Calu3 (cell line): Measurements from ENCODE around the gene BCORL1. TPM values are rescaled to one million over a fixed set of nuclear protein-coding genes. Genes with fewer than 3 reads are reported as not detected.

ENCODE experiments used
- BruUV-seq: library from RNA; stranded (reverse); fragments of 400-500 nt; replicated peaks from 2 replicates; lab custom pipeline; 2021; lab: Mats Ljungman, UMichigan
- CTCF ChIA-PET: fragments of 300-600 bp; sonication (Branson Sonifier 250); formaldehyde crosslinking; loops from one replicate; lab custom pipeline; 2022; ENCODE audit warnings: antibody characterized with exemption; lab: Charles Lee
- DNase-seq: peaks from one replicate; pipeline ENCODE4 v3.0.0; 2022
- H3K27ac Mint-ChIP-seq: one replicate; pipeline ENCODE4 v1.8.0; 2022; ENCODE audit warnings: mixed read lengths; ENCODE audit not compliant: unreplicated experiment
- H3K27me3 Mint-ChIP-seq: one replicate; pipeline ENCODE4 v1.8.0; 2022; ENCODE audit warnings: mixed read lengths; ENCODE audit not compliant: unreplicated experiment
- H3K36me3 Mint-ChIP-seq: one replicate; pipeline ENCODE4 v1.8.0; 2022; ENCODE audit warnings: mild to moderate bottlenecking, moderate library complexity, mixed read lengths; ENCODE audit not compliant: insufficient read depth, unreplicated experiment
- H3K4me1 Mint-ChIP-seq: one replicate; pipeline ENCODE4 v1.8.0; 2022; ENCODE audit warnings: mild to moderate bottlenecking, low read depth, mixed read lengths; ENCODE audit not compliant: unreplicated experiment
- H3K4me3 Mint-ChIP-seq: one replicate; pipeline ENCODE4 v1.8.0; 2022; ENCODE audit warnings: mild to moderate bottlenecking, low read depth, moderate library complexity, mixed read lengths; ENCODE audit not compliant: unreplicated experiment
- H3K9me3 Mint-ChIP-seq: one replicate; pipeline ENCODE4 v1.8.0; 2022; ENCODE audit warnings: low read depth, mixed read lengths; ENCODE audit not compliant: unreplicated experiment
- CTCF ChIP-seq: fragments of 200-600 bp; IDR thresholded peaks from one replicate; pipeline ENCODE4 v1.8.0; 2022; ENCODE audit warnings: antibody characterized with exemption; ENCODE audit not compliant: unreplicated experiment
- intact Hi-C: fragments of 100-400 bp; cut with micrococcal nuclease; formaldehyde crosslinking; loops from one replicate; pipeline ENCODE4 v1.10.0; 2022; ENCODE audit not compliant: unreplicated experiment
- total RNA-seq: library from RNA; stranded (reverse); gene quantifications from 2 replicates; pipeline ENCODE4 v1.2.3, GENCODE V29; 2022

Gene BCORL1
- total RNA-seq, 1 experiment from 2014 or later, result 6.7 TPM

DNA sequence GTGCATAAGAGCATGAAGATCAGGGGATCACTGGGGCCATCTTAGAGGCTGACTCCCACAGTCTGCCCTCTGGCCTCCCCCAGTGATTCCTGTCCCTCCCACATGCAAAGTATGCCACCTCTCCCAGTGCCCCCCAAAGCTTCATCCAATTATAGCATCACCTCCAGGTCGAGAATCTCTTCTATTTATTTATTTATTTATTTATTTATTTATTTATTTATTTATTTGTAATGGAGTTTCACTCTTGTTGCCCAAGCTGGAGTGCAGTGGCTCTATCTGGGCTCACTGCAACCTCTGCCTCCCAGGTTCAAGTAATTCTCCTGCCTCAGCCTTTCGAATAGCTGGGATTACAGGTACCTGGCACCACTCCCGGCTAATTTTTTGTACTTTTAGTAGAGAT is 50.1 kb downstream of the BCORL1 start:
- TF ChIP-seq CTCF, result no peak
- Mint-ChIP-seq H3K4me1 (no peaks in the 10 kb centered on the region), H3K36me3 (peaks cover 3% of the 10 kb centered on the region), H3K4me3 (no peak overlapping the region), H3K27ac (no peak overlapping the region), H3K27me3 (no peaks in the 10 kb centered on the region), H3K9me3 (no peaks in the 10 kb centered on the region)
- intact Hi-C loops, result no loop called here
- BruUV-seq, result no TSS peak
- DNase-seq, result no peak
- CTCF ChIA-PET, result no interaction called here

- H3K36me3 Mint-ChIP-seq, result peaks cover 3% of the 10 kb centered on the region
- CTCF ChIA-PET, result interaction anchor here (0.6 kb wide), 1 partner anchor 207 kb away, joined by 6 read pairs; no protein-coding TSS in a partner anchor
- intact Hi-C loops, result no loop called here
- TF ChIP-seq CTCF, result no peak
- no peaks in the 10 kb centered on the region for H3K27me3 Mint-ChIP-seq
- no peak overlapping the region for H3K4me3 Mint-ChIP-seq
- no TSS peak for BruUV-seq
- no peak for DNase-seq
- H3K4me1 Mint-ChIP-seq, result no peaks in the 10 kb centered on the region
- H3K9me3 Mint-ChIP-seq, result no peaks in the 10 kb centered on the region
- no peak overlapping the region for H3K27ac Mint-ChIP-seq
Measured at GRCh38 chrX:130034178-130034577, 51.7 kb downstream of the BCORL1 start.

DNA sequence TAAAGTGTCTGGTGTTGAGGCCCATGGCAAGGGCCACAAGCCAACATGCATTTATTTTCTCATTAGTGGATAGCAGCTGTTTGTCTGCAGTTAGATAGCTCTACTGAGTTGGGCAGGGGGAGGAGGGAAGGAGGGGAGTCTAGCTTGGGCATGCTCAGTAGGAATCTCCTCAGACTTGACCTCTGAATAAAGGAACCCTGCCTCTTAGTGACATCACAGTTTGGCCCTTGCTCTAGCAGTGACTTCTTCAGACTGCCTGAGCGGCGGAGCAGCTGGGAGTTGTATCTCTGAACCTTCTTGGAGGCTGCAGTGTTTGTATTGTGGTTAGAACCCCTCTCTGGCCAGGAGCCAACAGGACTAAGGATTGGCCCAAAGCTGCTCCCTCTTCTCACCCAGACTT is 57.4 kb downstream of the BCORL1 start:
- Mint-ChIP-seq H3K27me3 (no peaks in the 10 kb centered on the region), H3K27ac (no peak overlapping the region), H3K36me3 (peaks cover 3% of the 10 kb centered on the region), H3K4me3 (no peak overlapping the region), H3K9me3 (no peaks in the 10 kb centered on the region), H3K4me1 (no peaks in the 10 kb centered on the region)
- DNase-seq, result no peak
- intact Hi-C loops, result no loop called here
- no TSS peak for BruUV-seq
- CTCF ChIA-PET, result no interaction called here
- TF ChIP-seq CTCF, result no peak

DNA sequence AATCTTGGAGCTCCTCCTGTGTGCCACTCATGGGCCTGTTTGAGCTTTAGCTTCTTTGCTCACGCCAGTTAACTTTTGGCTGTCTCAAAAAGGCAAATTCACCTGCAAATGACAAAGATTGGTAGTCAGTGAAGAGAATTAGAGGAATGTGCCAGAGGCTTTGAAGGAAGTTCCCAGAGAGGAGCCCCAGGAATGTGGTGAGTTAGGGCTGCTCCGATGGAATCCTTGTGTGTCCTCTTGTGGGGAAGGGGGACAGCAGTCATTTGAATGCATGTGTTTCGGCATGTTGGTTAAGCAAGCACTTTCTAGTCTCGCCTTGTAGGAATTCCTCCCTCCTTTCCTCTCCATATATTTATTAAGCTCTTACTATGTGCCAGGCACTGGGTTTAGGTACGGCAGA is 65.0 kb downstream of the BCORL1 start:
- H3K36me3 Mint-ChIP-seq, result peaks cover 4% of the 10 kb centered on the region
- CTCF ChIA-PET, result no interaction called here
- no peak overlapping the region for H3K27ac Mint-ChIP-seq
- H3K4me3 Mint-ChIP-seq, result no peak overlapping the region
- intact Hi-C loops, result no loop called here
- BruUV-seq, result no TSS peak
- TF ChIP-seq CTCF, result no peak
- H3K27me3 Mint-ChIP-seq, result no peaks in the 10 kb centered on the region
- H3K4me1 Mint-ChIP-seq, result no peaks in the 10 kb centered on the region
- no peak for DNase-seq
- no peaks in the 10 kb centered on the region for H3K9me3 Mint-ChIP-seq
